ENCODE measurements around the gene SMIM36.

The SMIM36 gene

GRCh38 chr17:55413825-55414489 lies 97.3 kb downstream of the SMIM36 start:
- no peak for TF ChIP-seq CTCF (IDR thresholded peaks at IDR 0.05; ENCODE audit: insufficient read depth, low read length, missing control alignments)
- H3K4me3 ChIP-seq (ENCODE audit: low read depth, low read length), result no peak overlapping the region
- CTCF ChIA-PET, result no interaction called here
- POLR2A ChIA-PET, result no interaction called here
- no peak for DNase-seq (ENCODE audit: low read depth, low spot score)

GRCh38 chr17:55411463-55411855 lies 99.8 kb downstream of the SMIM36 start:
- no peak for DNase-seq (ENCODE audit: low read depth, low spot score)
- ChIA-PET POLR2A (no interaction called here), CTCF (interaction anchor here (1.2 kb wide), 1 partner anchor 10 kb away, joined by 3 read pairs; the partner anchor contains the start of gene MMD)
- no peak overlapping the region for H3K4me3 ChIP-seq (ENCODE audit: low read depth, low read length)
- no peak for TF ChIP-seq CTCF (IDR thresholded peaks at IDR 0.05; ENCODE audit: insufficient read depth, low read length, missing control alignments)

GRCh38 chr17:55410722-55411462 lies 100.4 kb downstream of the SMIM36 start:
- POLR2A ChIA-PET, result no interaction called here
- no peak for TF ChIP-seq CTCF (IDR thresholded peaks at IDR 0.05; ENCODE audit: insufficient read depth, low read length, missing control alignments)
- no peak for DNase-seq (ENCODE audit: low read depth, low spot score)
- no peak overlapping the region for H3K4me3 ChIP-seq (ENCODE audit: low read depth, low read length)
- CTCF ChIA-PET, result interaction anchor here (1.2 kb wide), 1 partner anchor 10 kb away, joined by 3 read pairs; the partner anchor contains the start of gene MMD

- no peak overlapping the region for H3K4me3 ChIP-seq (ENCODE audit: low read depth, low read length)
- POLR2A ChIA-PET, result no interaction called here
- TF ChIP-seq CTCF (IDR thresholded peaks at IDR 0.05; ENCODE audit: insufficient read depth, low read length, missing control alignments), result no peak
- DNase-seq (ENCODE audit: low read depth, low spot score), result no peak
- CTCF ChIA-PET, result no interaction called here
These were observed 102.0 kb downstream of the SMIM36 start for GRCh38 chr17:55409030-55409800.

GRCh38 chr17:55407641-55408566 lies 103.3 kb downstream of the SMIM36 start:
- no peak for DNase-seq (ENCODE audit: low read depth, low spot score)
- no peak overlapping the region for H3K4me3 ChIP-seq (ENCODE audit: low read depth, low read length)
- TF ChIP-seq CTCF (IDR thresholded peaks at IDR 0.05; ENCODE audit: insufficient read depth, low read length, missing control alignments), result no peak
- POLR2A ChIA-PET, result no interaction called here
- CTCF ChIA-PET, result interaction anchor here (1.1 kb wide), 1 partner anchor 106 kb away, joined by 4 read pairs; no protein-coding TSS in a partner anchor
